Measurements from ENCODE around the gene DUS4L.

DUS4L gene

DNA sequence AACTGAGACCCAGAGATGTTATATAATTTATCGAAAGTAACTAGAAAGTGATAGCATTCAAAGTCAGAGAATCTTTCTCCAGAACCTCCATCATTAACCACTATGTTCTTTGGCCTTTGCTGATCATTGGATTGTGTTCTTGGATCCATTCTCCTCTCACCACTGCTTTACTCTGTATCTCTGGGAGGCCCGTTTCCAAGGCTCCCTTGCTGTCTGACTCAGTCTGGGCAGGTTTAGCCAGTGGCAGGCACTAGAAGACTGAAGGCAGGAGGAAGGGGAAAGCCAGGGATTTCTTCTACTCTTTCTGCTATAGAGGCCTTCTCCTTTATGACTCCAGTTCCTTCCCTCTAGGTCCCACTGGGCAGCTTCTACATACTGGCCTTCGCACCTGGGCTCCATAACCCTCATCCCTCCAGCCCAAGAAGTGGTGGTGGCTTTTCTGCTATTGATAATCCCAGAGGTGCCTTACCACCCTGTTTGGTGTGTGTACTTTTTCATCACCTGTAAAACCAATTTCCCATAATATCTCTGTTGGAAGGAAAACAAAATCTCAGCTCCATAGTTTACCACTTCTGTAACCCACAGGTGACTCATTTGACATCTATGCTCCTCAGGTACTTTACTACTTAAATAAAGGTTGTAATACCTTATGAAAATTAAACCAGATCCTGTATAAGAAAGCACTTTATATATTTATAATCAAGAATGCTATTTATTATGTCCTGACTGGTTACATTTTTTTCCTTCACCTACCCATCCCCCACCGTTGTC, 52.3 kb downstream of the DUS4L start:
- no peak for DNase-seq

DNA sequence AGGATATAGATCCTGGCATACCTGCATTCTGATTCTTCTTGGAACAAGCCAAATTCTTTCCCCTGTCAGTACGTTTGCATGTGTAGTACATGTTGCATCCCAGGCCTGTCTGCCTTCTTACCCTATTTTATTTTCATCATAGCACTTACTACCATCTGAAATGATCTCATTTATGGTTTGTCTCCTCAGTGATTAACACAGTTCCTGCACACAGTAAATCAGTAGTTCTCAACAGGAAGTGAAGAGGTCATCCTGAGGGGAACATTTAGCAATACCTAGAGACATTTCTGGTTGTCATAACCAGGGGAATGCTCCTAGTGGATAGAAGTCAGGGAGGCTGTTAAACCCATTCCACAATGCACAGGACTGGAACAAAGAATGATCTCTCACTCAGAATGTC, 58.7 kb downstream of the DUS4L start:
- peak; percentile 70 to 91 for DNase-seq

DNA sequence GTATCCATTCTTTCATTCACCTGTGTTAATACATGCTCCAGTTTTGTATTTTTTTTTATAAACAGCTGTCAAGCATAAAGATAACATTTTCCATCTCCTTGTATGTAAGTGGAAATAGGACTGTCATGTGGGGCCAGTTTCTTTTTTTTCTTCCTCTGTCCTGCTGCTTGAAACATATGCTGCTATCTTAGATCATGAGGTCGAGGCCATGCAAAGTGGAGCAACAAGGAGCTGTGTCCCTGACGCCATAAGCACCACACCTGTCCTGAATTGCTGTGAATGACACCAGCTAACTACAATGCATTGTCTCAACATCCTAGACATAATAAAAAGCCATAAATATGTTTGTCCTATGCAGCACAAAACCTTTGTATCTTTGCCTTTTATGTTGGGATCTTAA, 59.1 kb downstream of the DUS4L start:
- no peak for DNase-seq

DNA sequence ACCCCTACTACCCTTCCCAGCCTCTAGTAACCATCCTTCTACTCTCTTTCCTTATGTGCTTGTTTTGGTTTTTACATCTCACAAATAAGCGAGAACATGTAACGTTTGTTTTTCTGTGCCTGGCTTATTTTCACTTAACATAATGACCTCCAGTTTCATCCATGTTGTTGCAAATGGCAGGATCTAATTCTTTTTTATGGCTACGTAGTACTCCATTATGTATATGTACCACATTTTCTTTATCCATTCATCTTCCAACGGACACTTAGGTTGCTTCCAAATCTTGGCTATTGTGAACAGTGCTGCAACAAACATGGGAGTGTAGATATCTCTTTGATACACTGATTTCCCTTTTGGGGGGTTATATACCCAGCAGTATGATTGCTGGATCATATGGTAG, 63.2 kb downstream of the DUS4L start:
- no peak for DNase-seq
